ENCODE data around the gene HIC2.
A peak's percentile ranks its signal among the peaks of the same experiment; 100 is the strongest.
"Not testable (repeated sequence)": the region's sequence is repeated elsewhere in the genome, so short reads cannot be mapped to it uniquely, and the experiment has no call there.

Gene HIC2

GRCh38 chr22:21450858-21451353 is 33.7 kb downstream of the HIC2 start:
- DNase-seq: no peak

- DNase-seq: no peak
These were observed 34.7 kb downstream of the HIC2 start for GRCh38 chr22:21451545-21452520.

- not testable (repeated sequence) for DNase-seq
These were observed 35.5 kb downstream of the HIC2 start for GRCh38 chr22:21452666-21453065.

GRCh38 chr22:21454998-21455333 is 37.8 kb downstream of the HIC2 start:
- not testable (repeated sequence) for DNase-seq

- no peak for DNase-seq
These were observed 38.3 kb downstream of the HIC2 start for GRCh38 chr22:21455334-21456089.

GRCh38 chr22:21457023-21457787 is 40.0 kb downstream of the HIC2 start:
- no peak for DNase-seq

- not testable (repeated sequence) for DNase-seq
These were observed 45.5 kb downstream of the HIC2 start for GRCh38 chr22:21462672-21463071.

- not testable (repeated sequence) for DNase-seq
These were observed 50.4 kb downstream of the HIC2 start, which contains the start of gene TMEM191C for GRCh38 chr22:21467337-21468193. TSS of gene TMEM191C (plus strand) at chr22:21467387. CDS start at chr22:21467460, 73 bp downstream.

GRCh38 chr22:21468194-21469096 is 51.3 kb downstream of the HIC2 start:
- DNase-seq: peak; percentile 75

- not testable (repeated sequence) for DNase-seq
These were observed 52.2 kb downstream of the HIC2 start for GRCh38 chr22:21469097-21469994.

GRCh38 chr22:21472984-21473383 is 55.8 kb downstream of the HIC2 start:
- not testable (repeated sequence) for DNase-seq

- DNase-seq: not testable (repeated sequence)
These were observed 56.5 kb downstream of the HIC2 start for GRCh38 chr22:21473664-21474063.

GRCh38 chr22:21484039-21484438 is 66.9 kb downstream of the HIC2 start:
- not testable (repeated sequence) for DNase-seq

GRCh38 chr22:21487723-21488122 is 70.6 kb downstream of the HIC2 start:
- DNase-seq: not testable (repeated sequence)

- not testable (repeated sequence) for DNase-seq
These were observed 72.0 kb downstream of the HIC2 start for GRCh38 chr22:21489149-21489680.

- DNase-seq: not testable (repeated sequence)
These were observed 73.4 kb downstream of the HIC2 start for GRCh38 chr22:21490556-21490955.

- DNase-seq: not testable (repeated sequence)
These were observed 75.1 kb downstream of the HIC2 start for GRCh38 chr22:21492271-21492670.

Measured in fibroblast of skin of back (primary cell).